ENCODE data around the gene CCDC89.
"Not testable (repeated sequence)": the region's sequence is repeated elsewhere in the genome, so short reads cannot be mapped to it uniquely, and the experiment has no call there.

Gene CCDC89

DNA sequence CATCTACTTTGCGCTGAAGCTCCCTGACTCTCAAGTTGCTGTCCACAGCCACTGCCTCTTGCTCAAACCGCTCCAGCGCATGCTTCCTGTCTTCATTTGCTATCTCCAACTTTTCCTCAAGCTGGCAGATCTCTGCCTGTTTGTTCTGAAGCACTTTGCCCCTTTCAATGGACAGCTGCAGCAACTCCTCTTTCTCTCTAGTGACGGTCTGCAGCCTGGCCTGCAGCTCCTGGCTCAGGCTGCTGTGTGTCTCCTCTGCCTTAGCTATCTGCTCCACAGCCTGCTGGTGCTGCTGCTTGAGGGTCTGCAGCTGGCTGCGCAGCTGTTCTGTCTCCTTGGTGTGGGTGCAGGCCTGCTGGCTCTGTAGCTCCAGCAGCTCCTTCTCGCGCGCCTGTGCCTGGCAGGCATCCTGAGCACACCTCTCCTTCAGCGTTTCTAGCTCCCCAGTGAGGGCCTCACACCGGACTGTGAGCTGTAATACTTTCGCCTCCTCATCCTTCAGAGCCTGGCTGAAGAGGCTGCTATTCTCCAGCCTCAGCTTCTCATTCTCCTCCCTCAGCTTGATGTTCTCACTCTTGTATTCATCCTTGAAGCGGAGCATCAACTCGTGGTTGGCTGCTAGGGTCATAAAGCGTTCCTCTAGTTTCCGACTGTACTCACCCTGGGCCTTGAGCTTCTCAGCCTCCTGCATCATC is 723 bp downstream of the CCDC89 start:
- no peak for DNase-seq

DNA sequence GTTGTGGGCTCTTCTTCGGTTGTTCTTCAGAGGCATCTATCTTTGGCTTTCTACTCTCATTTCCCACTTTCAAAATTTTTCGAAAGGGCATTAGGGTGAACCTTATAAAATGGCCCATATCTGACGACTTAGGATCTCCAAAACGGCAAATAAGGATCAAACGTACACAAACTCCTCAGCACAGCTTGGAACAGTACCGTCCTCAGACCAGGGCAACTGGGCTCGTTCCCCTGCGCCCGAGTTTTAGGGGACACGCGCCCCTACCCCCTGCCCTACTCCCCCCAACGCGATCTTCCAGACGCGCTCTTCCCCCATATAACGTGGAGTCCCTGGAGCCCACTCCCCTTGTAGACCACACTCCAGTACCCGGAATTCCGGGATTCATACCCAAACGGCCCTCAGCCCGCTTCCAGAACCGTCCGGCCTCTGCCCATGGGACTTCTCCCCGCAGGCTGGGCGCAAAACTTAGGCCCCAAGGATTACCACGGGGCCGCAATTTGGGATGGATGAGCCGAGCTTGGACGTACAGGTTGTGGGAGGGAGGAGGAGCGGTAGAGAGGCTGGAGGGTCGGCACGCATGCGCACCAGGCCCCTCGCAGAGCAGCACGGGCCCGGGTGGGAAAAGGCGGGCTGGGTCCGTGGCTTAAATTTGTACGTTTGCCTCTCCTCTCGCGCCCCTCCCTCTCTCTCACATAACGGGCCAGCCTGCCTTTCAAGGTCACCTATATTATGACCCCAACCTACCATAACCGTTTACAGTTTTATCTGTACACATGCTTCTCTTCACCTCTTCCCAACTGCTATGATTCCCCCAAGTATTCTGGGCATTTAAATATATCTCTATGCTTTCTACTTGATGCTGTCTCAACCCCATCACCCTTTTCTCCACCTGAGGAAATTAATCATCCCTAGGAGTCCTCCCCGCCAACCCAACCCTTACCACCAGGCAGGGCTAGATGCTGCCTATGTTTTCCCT is 3.4 kb downstream of the CCDC89 start:
- DNase-seq = peak; percentile 82

DNA sequence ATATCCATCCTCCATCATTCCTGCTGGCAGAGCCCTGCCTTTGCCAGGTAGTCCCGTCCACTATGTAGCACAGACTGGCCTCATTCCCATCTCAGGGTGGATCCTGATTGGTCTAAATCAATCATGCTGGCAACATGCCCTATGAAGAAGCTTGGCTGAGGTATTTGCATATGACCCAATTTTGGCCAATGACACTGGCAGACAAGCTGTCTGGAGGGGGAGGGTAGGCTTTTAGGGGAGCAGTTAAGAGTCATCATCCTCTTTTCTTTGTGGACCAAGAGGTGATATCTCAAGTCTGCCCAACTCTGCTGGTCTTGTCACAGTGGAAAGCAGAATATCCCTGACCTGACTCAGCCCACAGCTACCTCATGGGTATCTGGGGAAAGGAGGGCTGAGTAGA is 5.1 kb downstream of the CCDC89 start:
- no peak for DNase-seq

DNA sequence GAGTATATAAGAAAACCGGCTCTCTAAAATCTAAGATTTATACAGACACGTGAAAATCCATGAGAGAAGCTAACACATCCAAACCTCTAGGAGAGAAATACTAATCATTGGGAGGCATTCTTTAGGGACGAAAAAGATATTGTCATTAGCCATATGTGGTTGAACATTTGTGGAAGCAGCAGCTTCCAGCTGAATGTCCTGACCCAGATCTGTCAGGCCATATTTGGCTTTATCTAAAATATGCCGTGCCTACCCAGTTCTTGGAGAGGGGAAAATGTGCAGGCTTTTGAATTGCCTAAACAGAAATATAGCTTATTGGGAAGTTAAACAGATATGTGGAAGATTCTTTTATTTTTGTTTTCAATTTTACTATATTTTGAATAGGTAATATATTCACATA is 6.4 kb downstream of the CCDC89 start:
- no peak for DNase-seq

DNA sequence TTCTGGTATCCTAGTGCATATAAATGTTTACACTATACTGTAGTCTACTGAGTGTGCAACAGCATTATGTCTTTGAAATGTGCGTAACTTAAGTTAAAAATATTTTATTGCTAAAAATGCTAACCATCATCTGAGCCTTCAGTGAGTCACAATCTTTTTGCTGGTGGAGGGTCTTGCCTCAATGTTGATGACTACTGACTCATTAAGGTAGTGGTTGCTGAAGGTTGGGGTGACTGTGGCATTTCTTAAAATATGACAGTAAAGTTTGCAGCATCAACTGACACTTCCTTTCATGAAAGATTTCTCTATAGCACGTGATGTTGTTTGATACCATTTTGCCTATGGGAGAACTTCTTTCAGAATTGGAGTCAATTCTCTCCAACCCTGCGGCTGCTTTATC is 12.6 kb downstream of the CCDC89 start:
- no peak for DNase-seq

DNA sequence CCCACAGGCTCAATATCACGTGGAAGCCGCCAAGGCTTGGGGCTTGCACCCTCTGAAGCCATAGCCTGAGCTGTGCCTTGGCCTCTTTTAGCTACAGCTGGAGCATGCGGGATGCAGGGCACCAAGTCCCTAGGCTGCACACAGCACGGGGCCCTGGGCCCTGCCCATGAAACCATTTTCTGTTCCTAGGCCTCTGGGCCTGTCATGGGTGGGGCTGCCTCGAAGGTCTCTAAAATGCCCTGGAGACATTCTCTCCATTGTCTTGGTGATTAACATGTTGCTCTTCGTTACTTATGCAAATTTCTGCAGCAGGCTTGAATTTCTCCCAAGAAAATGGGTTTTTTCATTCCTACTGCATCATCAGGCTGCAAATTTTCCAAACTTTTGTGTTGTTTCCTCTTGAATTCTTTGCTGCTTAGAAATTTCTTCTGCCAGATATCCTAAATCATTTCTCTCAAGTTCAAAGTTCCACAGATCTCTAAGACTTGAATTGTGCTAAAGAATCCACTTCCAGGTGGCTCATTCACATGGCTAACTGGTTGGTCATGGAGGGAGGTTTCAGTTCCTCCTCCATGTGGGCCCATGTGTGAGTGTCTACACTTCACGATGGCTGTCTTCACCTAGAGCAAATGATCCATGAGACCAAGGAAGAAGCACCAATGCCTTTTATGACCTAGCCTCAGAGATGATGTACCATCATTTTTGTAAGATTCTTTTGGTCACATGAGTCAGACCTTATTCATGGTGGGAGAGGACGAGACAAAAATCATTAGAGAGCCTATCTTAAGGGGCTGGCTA is 13.7 kb downstream of the CCDC89 start:
- no peak for DNase-seq

DNA sequence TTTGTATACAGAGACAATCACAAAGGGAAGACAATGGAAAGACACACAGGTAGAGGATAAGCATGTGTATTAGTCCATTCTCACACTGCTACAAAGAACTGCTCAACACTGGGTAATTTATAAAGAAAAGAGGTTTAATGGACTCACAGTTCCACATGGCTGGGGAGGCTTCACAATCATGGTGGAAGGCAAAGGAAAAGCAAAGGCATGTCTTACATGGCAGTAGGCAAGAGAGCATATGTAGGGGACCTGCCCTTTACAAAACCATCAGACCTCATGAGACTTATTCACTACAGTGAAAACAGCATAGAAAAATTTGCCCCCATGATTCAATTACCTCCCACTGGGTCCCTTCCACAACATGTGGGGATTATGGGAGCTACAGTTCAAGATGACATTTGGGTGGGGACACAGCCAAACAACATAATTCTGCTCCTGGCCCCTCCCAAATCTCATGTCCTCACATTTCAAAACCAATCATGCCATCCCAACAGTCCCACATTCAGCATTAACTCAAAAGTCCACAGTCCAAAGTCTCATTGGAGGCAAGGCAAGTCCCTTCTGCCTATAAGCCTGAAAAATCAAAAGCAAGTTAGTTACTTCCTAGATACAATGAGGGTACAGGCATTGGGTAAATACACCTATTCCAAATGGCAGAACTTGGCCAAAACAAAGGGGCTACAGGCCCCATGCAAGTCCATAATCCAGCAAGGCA is 14.9 kb downstream of the CCDC89 start:
- not testable (repeated sequence) for DNase-seq

DNA sequence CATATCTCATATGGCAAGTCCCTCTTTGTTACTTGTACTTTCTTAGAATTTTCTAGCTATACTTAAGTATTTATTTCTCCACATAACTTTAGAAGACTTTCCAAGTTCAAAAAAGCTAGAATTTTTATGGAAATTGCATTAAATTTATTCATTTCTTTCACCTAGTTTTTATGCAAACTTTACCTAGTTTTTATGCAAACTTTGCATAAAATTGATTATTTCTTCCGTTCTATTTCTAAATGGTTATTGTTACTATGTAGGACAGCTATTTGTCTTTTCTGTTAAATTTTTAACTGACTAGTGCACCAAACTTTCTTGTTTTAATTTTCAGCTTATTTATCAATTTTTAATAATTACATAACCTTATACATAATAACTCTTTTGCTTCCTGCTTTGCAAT is 17.8 kb downstream of the CCDC89 start:
- no peak for DNase-seq

DNA sequence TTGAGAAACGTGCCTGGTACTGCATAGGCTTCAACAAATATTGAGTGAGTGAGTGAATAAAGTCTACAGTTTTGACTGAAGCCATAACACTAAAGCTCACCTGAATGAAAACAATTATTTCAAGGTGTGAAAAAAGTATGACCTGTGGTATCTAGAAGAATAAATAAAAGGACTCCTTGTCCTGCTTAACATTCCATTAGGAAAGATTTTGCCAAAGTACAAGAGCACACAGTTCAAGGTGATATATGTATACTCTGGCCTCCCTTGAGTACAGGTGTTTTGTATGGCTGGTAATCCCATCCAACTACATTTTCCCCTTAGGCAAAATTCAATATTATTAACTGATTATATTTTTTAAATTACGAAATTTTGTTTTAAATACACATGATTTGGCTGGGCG is 19.3 kb downstream of the CCDC89 start:
- DNase-seq = no peak

DNA sequence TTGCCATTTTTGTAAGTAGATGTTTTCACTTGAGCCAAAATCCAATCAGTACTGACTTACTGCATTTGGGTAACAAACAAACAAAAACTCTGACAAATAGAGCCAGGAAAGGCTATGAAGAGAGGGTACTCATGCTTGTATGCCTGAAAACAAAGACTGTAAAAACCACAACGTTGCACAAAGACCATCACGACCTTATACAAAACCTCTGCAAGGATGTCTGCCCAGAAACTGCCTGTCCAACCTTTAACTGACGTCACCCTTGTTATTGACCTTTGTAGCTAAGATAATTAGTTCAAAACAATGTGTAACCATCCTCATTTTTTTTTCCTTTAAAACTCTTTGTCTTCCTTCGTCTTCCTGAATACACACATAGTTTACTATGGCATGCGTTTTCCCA is 20.3 kb downstream of the CCDC89 start:
- no peak for DNase-seq

DNA sequence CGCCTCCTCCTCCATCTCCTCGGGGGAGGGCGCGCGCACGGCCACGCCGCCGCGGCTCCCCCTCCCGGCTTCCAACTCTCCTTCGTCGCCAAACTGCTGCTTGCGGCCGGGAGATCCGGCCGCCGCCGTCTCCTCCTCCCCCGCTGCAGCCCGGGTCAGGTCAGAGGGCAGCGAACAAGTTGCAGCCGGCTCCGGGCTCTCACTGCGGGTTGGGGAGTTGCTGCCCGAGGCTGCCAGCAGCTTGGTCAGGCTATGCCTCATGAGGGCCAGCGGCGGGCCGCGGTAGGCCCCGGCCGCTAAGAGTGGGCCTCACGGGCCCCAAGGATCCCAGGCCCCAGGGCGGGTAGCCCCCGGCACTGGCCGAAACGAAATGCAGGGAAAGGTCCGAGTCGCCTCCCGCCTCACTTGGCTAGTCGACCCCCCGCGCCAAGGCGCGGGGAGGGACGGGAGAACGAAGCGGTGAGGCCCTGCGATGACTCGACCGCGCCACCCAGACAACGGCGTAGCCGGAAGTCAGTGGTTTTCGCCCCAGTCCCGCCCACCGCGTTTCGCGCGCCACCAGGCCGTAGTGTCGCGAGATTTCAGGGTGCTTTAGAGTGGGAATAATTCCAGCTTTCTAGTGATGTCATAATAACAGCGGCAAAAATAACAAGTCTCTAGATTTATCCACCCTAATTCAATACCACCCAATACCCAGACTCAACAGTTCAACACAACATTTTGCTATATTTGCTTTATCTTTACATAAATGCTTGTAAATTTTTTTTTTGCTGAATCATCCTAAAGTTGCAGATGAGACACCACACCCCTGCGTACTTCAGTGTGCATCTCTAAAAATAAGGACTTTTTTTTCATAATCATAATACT is 21.1 kb downstream of the CCDC89 start, which contains the start of gene CREBZF:
CREBZF (minus strand) TSS at position 515 of the 867 bp plus-strand sequence; CDS start at position 261, 254 bp downstream.
- peak; percentile 100 for DNase-seq

DNA sequence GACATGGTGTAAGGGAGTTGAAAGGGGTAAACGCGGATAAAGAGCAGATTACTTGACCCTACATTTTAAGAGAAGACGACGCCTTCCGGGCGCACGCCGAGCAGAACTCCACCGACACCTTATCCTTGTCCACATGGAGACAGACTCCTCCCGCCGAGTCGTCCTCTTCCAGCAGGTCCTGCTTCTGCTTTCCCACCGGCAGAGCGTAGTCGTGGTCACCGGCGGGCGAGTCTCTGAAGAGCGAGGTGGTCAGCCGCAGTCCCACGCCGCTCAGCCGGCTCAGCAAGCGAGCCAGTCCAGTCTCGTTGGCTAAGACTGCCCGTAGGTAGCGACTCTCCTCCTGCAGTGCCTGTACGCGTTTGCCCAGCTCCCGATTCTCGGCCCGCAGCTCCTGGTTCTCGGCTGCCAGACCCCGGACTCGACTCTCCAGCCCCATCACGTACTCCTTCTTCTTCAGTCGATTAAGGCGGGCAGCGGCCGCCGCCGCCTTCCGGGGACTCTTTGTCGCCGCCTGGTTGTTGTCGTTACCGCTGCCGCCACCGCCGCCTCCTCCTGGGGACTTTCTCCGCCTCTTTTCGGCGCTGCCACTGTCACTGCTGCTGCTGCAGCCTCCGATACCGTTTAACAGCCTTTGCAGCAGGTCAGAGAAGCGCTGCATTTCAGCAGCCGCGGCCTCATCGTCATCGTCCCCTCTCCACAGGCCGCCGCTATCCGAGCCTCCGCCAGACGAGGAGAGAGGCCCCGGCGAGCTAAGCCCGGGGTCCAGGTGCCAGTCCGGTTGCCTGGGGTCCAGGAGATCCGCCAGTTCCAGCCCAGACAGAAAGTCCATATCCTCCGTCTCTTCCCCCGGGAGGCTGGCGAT is 22.0 kb downstream of the CCDC89 start:
- peak; percentile 92 for DNase-seq

DNA sequence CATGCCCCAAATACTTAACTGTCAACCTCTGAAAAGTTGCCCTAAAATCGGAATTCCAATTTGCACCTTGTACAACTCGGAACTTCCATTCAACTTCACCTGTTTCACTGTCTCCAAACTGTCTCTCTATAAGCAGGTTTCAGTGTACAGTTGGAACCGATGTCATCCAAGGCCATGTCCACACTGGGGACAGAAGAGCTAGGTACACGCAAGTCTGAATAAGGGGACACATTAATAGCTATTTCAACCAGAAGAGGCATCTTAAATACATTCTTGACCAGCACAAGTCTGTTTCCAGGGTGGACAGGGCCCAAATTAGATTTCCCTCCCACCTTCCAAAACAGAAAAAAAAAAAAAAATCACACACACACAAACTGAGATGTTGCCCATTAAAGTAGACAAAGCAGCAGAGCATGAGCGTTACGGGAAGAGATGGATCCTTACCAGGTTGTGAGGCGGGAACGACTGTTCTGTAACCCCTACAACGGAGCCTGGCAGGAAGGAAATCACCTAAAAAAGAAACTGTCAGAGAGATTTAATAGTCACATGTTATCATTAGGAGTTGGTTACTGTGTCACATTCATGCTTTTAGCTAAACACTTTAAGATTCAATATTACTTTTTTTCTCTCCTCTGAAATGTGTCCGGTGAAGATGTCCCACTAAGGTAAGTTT is 22.8 kb downstream of the CCDC89 start:
- peak; percentile 30 for DNase-seq

DNA sequence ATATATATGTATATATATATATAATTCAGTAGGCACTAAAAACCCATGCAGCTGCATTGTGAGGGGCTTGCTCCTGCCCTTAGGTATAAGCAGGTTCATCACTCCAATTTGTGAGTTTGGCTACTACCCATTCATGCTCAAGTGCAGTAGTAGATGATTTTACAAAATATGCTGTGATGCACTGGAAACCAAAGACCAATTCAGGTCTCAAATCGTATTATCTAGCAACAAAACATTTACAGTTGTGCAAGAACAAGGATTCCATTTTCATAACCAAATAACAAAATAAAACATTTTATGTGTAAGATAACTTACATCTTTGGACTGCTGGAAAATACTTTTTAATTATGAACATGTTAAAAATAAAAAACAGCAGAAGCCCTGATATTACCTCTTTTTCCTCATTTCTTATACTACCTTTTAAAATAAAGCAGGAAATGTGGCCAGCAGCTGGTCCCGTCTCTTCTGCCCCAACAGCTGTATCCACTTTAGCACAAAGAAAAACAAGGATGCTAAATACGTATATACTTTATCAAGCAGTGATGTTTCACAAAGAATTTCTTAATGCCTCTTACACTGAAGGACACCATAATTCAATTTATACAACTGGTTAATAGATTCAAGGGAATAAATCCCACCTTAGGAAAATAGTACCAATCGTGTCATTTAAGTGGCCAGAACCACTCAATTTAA is 23.9 kb downstream of the CCDC89 start:
- no peak for DNase-seq

DNA sequence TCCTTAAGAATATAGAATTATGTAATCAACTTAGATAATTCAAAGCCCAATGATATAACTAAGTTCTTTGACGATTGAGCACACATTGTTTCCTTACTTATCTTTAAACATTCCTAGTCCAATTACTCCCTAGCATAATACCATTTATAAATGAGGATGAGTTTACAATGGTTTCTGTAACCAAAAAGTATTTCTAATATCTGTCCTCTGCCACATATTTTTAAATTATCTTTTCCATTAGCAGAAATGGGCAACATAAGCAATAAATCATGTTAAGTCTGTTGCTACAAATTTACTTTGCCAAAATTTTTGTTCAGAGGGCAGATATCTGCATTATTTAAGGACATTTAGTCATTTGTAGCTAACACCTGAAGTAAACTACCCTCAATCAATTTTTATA is 27.8 kb downstream of the CCDC89 start:
- no peak for DNase-seq

DNA sequence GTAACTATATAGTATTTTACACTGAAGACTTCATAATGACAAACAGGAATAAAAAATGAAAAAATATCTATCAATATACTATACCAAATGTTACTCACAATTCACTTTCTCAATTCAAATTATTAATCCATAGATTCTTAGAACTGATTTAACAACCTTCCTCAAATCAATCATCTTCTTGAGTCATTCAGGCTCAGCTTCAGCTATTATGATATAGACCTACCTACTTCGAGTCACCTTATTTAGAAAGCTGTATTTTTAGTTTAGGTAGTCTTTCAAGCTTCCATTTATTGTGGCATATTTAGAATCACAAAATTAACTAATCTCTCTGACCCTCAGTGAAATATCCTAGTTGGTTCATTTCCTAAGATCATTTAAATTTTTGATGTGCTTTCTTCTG is 29.2 kb downstream of the CCDC89 start:
- DNase-seq = no peak

DNA sequence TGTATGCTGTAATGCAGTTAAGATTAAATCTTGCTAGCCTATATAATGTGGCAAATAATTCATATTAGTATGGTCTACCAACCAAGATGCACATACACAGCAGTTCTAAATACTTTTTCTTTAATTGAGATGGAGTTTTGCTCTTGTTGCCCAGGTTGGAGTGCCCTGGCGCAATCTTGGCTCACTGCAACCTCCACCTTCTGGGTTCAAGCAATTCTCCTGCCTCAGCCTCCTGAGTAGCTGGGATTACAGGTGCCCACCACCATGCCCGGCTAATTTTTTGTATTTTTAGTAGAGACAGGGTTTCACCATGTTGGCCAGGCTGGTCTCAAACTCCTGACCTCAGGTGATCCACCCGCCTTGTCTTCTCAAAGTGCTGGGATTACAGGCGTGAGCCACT is 31.7 kb downstream of the CCDC89 start:
- not testable (repeated sequence) for DNase-seq

DNA sequence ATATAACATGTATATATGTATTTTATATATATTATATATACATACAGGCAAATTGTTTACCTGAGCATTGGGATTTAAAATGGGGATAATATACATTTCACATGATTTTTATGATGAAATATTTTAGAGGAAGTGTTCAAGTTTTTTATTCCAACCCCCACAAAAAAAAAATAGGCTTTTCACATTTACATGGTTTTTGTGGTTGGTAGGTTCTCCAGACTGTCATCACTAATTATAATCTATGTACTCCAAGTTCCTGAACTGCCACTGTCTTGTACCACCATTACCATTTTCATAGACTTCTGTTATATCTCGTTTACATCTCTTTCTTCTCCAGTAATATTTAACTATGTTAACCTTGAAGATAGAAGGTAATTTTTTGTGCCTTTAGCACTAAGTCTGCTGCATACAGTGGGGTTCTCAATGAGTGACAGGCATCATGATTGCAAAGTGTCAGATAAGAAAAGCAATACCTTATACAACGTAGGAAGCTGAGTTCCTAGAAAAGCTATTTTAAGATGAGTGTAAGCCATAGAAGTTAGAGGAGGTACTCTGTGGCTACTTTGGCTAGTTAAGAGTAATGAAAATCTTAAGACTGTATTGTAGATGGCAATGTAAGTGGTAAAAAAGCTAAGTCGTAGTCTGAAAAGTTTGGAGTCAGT is 33.1 kb downstream of the CCDC89 start:
- DNase-seq = no peak

DNA sequence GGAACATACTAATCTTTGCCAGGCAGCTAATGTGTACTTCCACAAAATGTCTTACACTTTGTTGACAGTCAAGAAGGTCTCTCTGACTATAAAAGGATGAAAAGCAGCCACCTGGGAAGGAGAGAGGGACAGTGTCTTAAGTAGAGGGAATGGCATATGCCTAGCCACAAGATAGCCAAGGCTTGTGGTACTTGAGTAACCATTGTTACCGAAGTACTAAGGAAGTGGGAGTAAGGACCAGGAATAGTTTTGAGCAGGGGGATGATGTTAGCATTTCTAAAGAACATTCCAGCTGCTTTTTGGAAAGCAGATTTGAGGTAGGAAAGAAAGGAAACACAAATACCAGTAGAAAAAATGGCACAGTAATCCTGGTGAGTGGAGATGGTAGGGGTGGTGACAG is 34.9 kb downstream of the CCDC89 start:
- DNase-seq = no peak
